HuH-7 (cell line): Measurements from ENCODE around the gene SYNDIG1L.

ENCODE experiments used
- DNase-seq: peaks from one replicate; pipeline ENCODE4 v3.0.0; 2011; ENCODE audit warnings: low spot score

Gene SYNDIG1L

DNA sequence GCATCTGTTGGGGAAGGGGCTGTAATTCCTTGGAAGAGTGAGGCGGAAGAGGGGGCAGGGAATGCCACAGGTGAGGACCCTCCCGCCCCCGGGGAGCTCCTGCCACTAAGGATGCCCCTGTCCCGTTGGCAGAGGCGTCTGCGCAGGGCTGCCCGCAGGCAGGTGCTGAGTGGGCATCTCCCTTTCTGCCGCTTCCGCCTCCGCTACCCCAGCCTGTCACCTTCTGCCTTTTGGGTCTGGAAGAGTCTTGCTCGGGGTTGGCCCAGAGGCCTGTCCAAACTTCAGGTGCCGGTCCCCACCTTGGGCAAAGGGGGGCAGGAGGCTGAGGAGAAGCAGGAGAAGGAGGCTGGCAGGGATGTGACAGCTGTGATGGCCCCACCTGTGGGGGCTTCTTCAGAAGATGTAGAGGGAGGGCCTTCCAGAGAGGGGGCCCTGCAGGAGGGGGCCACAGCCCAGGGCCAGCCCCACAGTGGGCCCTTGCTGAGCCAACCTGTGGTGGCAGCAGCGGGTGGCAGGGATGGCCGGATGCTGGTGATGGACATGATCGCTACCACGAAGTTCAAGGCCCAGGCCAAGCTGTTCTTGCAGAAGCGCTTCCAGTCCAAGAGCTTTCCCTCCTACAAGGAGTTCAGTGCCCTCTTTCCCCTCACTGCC lies 67.7 kb downstream of the SYNDIG1L start:
- DNase-seq = no peak

- DNase-seq = no peak
These were observed 68.4 kb downstream of the SYNDIG1L start for GRCh38 chr14:74357585-74357984.

GRCh38 chr14:74356892-74357575 lies 69.0 kb downstream of the SYNDIG1L start:
- no peak for DNase-seq
